ENCODE results near the gene DENND1A. TPM values are rescaled to one million over a fixed set of nuclear protein-coding genes. Genes with fewer than 3 reads are reported as not detected.

The DENND1A gene
- total RNA-seq, 4 donors from 2014 or later = 37.1 to 55.3 (median 50.0) TPM

GRCh38 chr9:123806829-123807228, 123.1 kb downstream of the DENND1A start:
- TF ChIP-seq POLR2A (IDR thresholded peaks at IDR 0.05) (no peak), CTCF (IDR thresholded peaks at IDR 0.05) (no peak)
- no peak overlapping the region for H3K27ac ChIP-seq
- no peaks in the 10 kb centered on the region for H3K27me3 ChIP-seq
- no peaks in the 10 kb centered on the region for H3K9me3 ChIP-seq
- H3K4me1 ChIP-seq = no peaks in the 10 kb centered on the region
- no peak for DNase-seq
- no peak overlapping the region for H3K4me3 ChIP-seq
- H3K36me3 ChIP-seq = no peaks in the 10 kb centered on the region

- no peaks in the 10 kb centered on the region for H3K36me3 ChIP-seq
- no peak overlapping the region for H3K4me3 ChIP-seq
- no peaks in the 10 kb centered on the region for H3K4me1 ChIP-seq
- H3K27me3 ChIP-seq = no peaks in the 10 kb centered on the region
- H3K9me3 ChIP-seq = no peaks in the 10 kb centered on the region
- no peak overlapping the region for H3K27ac ChIP-seq
- TF ChIP-seq POLR2A (IDR thresholded peaks at IDR 0.05) (no peak), CTCF (IDR thresholded peaks at IDR 0.05) (no peak)
- no peak for DNase-seq
Measured at GRCh38 chr9:123798195-123798594, 131.7 kb downstream of the DENND1A start.

GRCh38 chr9:123796618-123797484, 133.1 kb downstream of the DENND1A start:
- no peak for TF ChIP-seq CTCF (IDR thresholded peaks at IDR 0.05)
- TF ChIP-seq POLR2A (IDR thresholded peaks at IDR 0.05) = no peak
- H3K4me3 ChIP-seq = no peak overlapping the region
- no peaks in the 10 kb centered on the region for H3K9me3 ChIP-seq
- no peaks in the 10 kb centered on the region for H3K36me3 ChIP-seq
- DNase-seq = no peak
- no peaks in the 10 kb centered on the region for H3K4me1 ChIP-seq
- H3K27me3 ChIP-seq = no peaks in the 10 kb centered on the region
- H3K27ac ChIP-seq = no peak overlapping the region

- DNase-seq = no peak
- Histone ChIP-seq H3K4me1 (no peaks in the 10 kb centered on the region), H3K27ac (no peak overlapping the region), H3K9me3 (no peaks in the 10 kb centered on the region), H3K27me3 (no peaks in the 10 kb centered on the region), H3K4me3 (no peak overlapping the region), H3K36me3 (no peaks in the 10 kb centered on the region)
- TF ChIP-seq POLR2A (IDR thresholded peaks at IDR 0.05) (no peak), CTCF (IDR thresholded peaks at IDR 0.05) (no peak)
Measured at GRCh38 chr9:123796094-123796493, 133.8 kb downstream of the DENND1A start.

- H3K27ac ChIP-seq = no peak overlapping the region
- no peaks in the 10 kb centered on the region for H3K27me3 ChIP-seq
- TF ChIP-seq CTCF (IDR thresholded peaks at IDR 0.05) (no peak), POLR2A (IDR thresholded peaks at IDR 0.05) (no peak)
- H3K4me1 ChIP-seq = no peaks in the 10 kb centered on the region
- H3K36me3 ChIP-seq = no peaks in the 10 kb centered on the region
- no peak overlapping the region for H3K4me3 ChIP-seq
- no peak for DNase-seq
- no peaks in the 10 kb centered on the region for H3K9me3 ChIP-seq
Measured at GRCh38 chr9:123795336-123795735, 134.6 kb downstream of the DENND1A start.
